Amniotic epithelial cell (primary cell): ENCODE measurements around the gene CR1L.
"Not testable (repeated sequence)": the region's sequence is repeated elsewhere in the genome, so short reads cannot be mapped to it uniquely, and the experiment has no call there.

ENCODE experiments used
- DNase-seq: peaks from one replicate; pipeline ENCODE4 v3.0.0-alpha.2; 2010; ENCODE audit warnings: low read depth

CR1L gene

GRCh38 chr1:207682872-207683434, 38.0 kb downstream of the CR1L start:
- not testable (repeated sequence) for DNase-seq

- not testable (repeated sequence) for DNase-seq
These were observed 45.6 kb downstream of the CR1L start for GRCh38 chr1:207690551-207690950.

GRCh38 chr1:207691010-207691409, 46.1 kb downstream of the CR1L start:
- DNase-seq: no peak

GRCh38 chr1:207691841-207692240, 46.9 kb downstream of the CR1L start:
- no peak for DNase-seq

- not testable (repeated sequence) for DNase-seq
These were observed 47.4 kb downstream of the CR1L start for GRCh38 chr1:207692291-207692690.

GRCh38 chr1:207695891-207696290, 51.0 kb downstream of the CR1L start:
- DNase-seq: no peak

- peak; percentile 56 for DNase-seq
These were observed 54.0 kb downstream of the CR1L start for GRCh38 chr1:207698822-207699483.

GRCh38 chr1:207702317-207702716, 57.4 kb downstream of the CR1L start:
- peak; percentile 14 for DNase-seq

- DNase-seq: no peak
These were observed 58.8 kb downstream of the CR1L start for GRCh38 chr1:207703712-207704111.

GRCh38 chr1:207708004-207708403, 63.1 kb downstream of the CR1L start:
- DNase-seq: not testable (repeated sequence)

GRCh38 chr1:207711285-207711684, 66.4 kb downstream of the CR1L start:
- DNase-seq: peak; percentile 51

GRCh38 chr1:207712701-207713100, 67.8 kb downstream of the CR1L start:
- DNase-seq: not testable (repeated sequence)

- no peak for DNase-seq
These were observed 68.6 kb downstream of the CR1L start for GRCh38 chr1:207713529-207713928.

GRCh38 chr1:207719234-207719633, 74.3 kb downstream of the CR1L start:
- DNase-seq: no peak

- not testable (repeated sequence) for DNase-seq
These were observed 83.4 kb downstream of the CR1L start for GRCh38 chr1:207728200-207728858.

- DNase-seq: not testable (repeated sequence)
These were observed 92.7 kb downstream of the CR1L start for GRCh38 chr1:207737503-207738157.

- peak; percentile 15 for DNase-seq
These were observed 93.3 kb downstream of the CR1L start for GRCh38 chr1:207738158-207738659.

- DNase-seq: no peak
These were observed 95.3 kb downstream of the CR1L start for GRCh38 chr1:207740207-207740606.

- DNase-seq: no peak
These were observed 98.1 kb downstream of the CR1L start for GRCh38 chr1:207742850-207743555.

GRCh38 chr1:207744000-207744534, 99.1 kb downstream of the CR1L start:
- DNase-seq: no peak

GRCh38 chr1:207745285-207745684, 100.4 kb downstream of the CR1L start:
- peak; percentile 37 for DNase-seq
